HepG2 (cell line): ENCODE results near the gene C1R. TPM values are rescaled to one million over a fixed set of nuclear protein-coding genes. Genes with fewer than 3 reads are reported as not detected.

Experiments used
- ELF1 ChIP-seq: sonication (generic); formaldehyde crosslinking; IDR thresholded peaks from 2 replicates; pipeline ENCODE4 v1.4.0; 2020; ENCODE audit warnings: missing genetic modification reagents
- ELF3 ChIP-seq: IDR thresholded peaks from 2 replicates; pipeline ENCODE4 v1.6.1; 2016; ENCODE audit warnings: missing genetic modification reagents, missing compliant biosample characterization
- IRX3 ChIP-seq: sonication (generic); formaldehyde crosslinking; IDR thresholded peaks from 2 replicates; pipeline ENCODE4 v1.8.1; 2023; ENCODE audit warnings: mild to moderate bottlenecking, low read depth, missing genetic modification reagents, borderline replicate concordance
- NFYB ChIP-seq: sonication (generic); formaldehyde crosslinking; IDR thresholded peaks from 2 replicates; pipeline ENCODE4 v1.4.0; 2020; ENCODE audit warnings: missing genetic modification reagents
- NFYC ChIP-seq: IDR thresholded peaks from 2 replicates; pipeline ENCODE4 v1.6.1; 2016; ENCODE audit warnings: missing genetic modification reagents, missing compliant biosample characterization
- PAX8 ChIP-seq: sonication (generic); formaldehyde crosslinking; IDR thresholded peaks from 2 replicates; pipeline ENCODE4 v1.8.0; 2022; ENCODE audit warnings: mild to moderate bottlenecking, missing genetic modification reagents, borderline replicate concordance
- THAP11 ChIP-seq: IDR thresholded peaks from 2 replicates; pipeline ENCODE4 v1.6.1; 2016; ENCODE audit warnings: missing biosample characterization, missing genetic modification reagents
- ZMYM4 ChIP-seq: sonication (generic); formaldehyde crosslinking; IDR thresholded peaks from 2 replicates; pipeline ENCODE4 v1.8.1; 2023; ENCODE audit warnings: mild to moderate bottlenecking, missing genetic modification reagents
- ZNF256 ChIP-seq: sonication (generic); formaldehyde crosslinking; conservative IDR thresholded peaks from 2 replicates; pipeline ENCODE4 v1.4.0; 2020; ENCODE audit warnings: missing genetic modification reagents
- ZNF441 ChIP-seq: sonication (generic); formaldehyde crosslinking; IDR thresholded peaks from 2 replicates; pipeline ENCODE4 v1.7.0; 2021; ENCODE audit warnings: missing genetic modification reagents, borderline replicate concordance
- ZNF446 ChIP-seq: sonication (generic); formaldehyde crosslinking; IDR thresholded peaks from 2 replicates; pipeline ENCODE4 v1.5.0; 2020; ENCODE audit warnings: mild to moderate bottlenecking, missing genetic modification reagents
- ZNF501 ChIP-seq: sonication (generic); formaldehyde crosslinking; IDR thresholded peaks from 2 replicates; pipeline ENCODE4 v1.5.1; 2020; ENCODE audit warnings: mild to moderate bottlenecking, moderate library complexity, missing genetic modification reagents
- ZNF746 ChIP-seq: sonication (generic); formaldehyde crosslinking; IDR thresholded peaks from 2 replicates; pipeline ENCODE4 v1.8.0; 2022; ENCODE audit warnings: mild to moderate bottlenecking, missing genetic modification reagents
- ZNF777 ChIP-seq: sonication (generic); formaldehyde crosslinking; IDR thresholded peaks from 2 replicates; pipeline ENCODE4 v1.4.0; 2020; ENCODE audit warnings: missing genetic modification reagents
- ZNF839 ChIP-seq: sonication (generic); formaldehyde crosslinking; IDR thresholded peaks from 2 replicates; pipeline ENCODE4 v1.4.0; 2020; ENCODE audit warnings: missing genetic modification reagents, mild to moderate bottlenecking, borderline replicate concordance
- ZNF879 ChIP-seq: sonication (generic); formaldehyde crosslinking; IDR thresholded peaks from 2 replicates; pipeline ENCODE4 v1.8.1; 2023; ENCODE audit warnings: missing genetic modification reagents
- ZSCAN30 ChIP-seq: sonication (generic); formaldehyde crosslinking; IDR thresholded peaks from 2 replicates; pipeline ENCODE4 v1.5.0; 2020; ENCODE audit warnings: mild to moderate bottlenecking, missing genetic modification reagents
- polyA plus RNA-seq, 8 experiments: library from polyadenylated mRNA; depleted of rRNA in 3 of 8; stranded (reverse) in 7 of 8; unstranded in 1 of 8; fragments of >200 nt; fragmentation: Illumina TruSeq in 4 of 8; extraction: Trizol in 4 of 8; gene quantifications; 2 replicates each; pipeline versions ENCODE4 v1.2.1 to v1.2.3, GENCODE V29; 2011 to 2016; ENCODE audit warnings: low read depth in 4 of 8, missing spikeins in 1 of 8, mixed read lengths in 1 of 8; ENCODE audit not compliant: insufficient read depth in 1 of 8
- total RNA-seq, 5 experiments: library from RNA; depleted of rRNA; stranded (reverse); fragments of >200 nt; fragmentation: Illumina TruSeq; extraction: Trizol; gene quantifications; 2 replicates each; pipeline ENCODE4 v1.2.3, GENCODE V29; 2016; ENCODE audit warnings: low read depth in 1 of 5
- TF ChIP-seq, protein P1 (sequence below): sonication (generic); formaldehyde crosslinking; IDR thresholded peaks from 2 replicates; pipeline ENCODE4 v1.4.0; 2020; ENCODE audit warnings: missing genetic modification reagents
- TF ChIP-seq, protein P2 (sequence below): sonication (generic); formaldehyde crosslinking; IDR thresholded peaks from 2 replicates; pipeline ENCODE4 v1.5.1; 2020; ENCODE audit warnings: missing genetic modification reagents, mild to moderate bottlenecking, borderline replicate concordance
- TF ChIP-seq, protein P3 (sequence below): sonication (generic); formaldehyde crosslinking; IDR thresholded peaks from 2 replicates; pipeline ENCODE4 v1.4.0; 2020; ENCODE audit warnings: missing genetic modification reagents, borderline replicate concordance
- TF ChIP-seq, protein P4 (sequence below): sonication (generic); formaldehyde crosslinking; IDR thresholded peaks from 2 replicates; pipeline ENCODE4 v1.9.0; 2022; ENCODE audit warnings: missing genetic modification reagents, mild to moderate bottlenecking, borderline replicate concordance
- TF ChIP-seq, protein P5 (sequence below): sonication (generic); formaldehyde crosslinking; IDR thresholded peaks from 2 replicates; pipeline ENCODE4 v1.5.0; 2020; ENCODE audit warnings: mild to moderate bottlenecking, low read depth, missing genetic modification reagents, borderline replicate concordance

The C1R gene
- total and polyA plus RNA-seq, 2 of the 13 experiments (the other 11 are each of a cell fraction or from before 2014, with no cell fraction given) = 3.5 to 6.5 TPM

DNA sequence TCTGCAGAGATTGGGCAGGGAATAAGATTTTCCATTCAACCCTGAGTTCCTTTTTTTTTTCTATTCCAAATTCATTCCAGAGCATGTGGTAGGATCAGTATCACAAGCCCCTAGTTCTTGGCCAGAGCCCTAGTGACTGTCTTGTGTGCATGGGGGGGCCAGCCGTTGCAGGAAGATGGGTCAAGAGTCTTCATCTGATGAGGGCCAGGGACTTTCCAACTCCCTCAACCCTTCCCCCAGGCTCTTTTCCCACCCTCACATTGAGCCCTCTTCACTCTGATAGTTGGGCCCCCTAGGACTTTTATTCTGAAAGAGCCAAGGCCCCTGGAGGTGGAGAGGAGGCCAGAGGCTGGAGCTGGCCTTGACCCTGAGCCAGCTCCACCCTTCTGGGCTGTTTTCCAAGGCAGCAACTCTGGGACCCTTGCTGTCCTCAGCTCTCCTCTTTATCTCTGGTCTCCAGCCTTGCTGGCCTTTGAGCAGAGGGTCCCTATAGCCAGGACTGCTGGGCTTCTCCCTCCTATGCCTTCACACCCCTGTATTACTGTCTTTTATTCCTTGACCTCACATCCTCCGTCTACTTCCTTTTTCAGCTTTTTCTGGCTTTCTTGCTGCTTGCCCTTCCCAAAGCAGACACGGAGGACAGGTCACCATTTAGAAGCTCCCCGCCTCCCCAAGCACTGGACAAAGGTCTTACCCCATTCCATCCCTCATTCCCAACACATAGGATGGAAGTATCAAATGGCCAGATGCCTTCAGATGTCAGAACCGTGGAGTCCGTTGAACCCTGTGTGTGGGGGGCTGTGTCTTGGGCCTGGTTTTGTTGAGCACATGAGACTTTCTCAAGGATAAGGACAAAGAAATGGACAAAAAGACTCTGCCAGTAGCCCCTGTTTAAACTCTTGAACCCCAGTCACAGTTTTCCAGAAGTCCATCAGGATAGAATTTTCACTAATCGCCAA, 30.8 kb upstream of the C1R start (continued):
- TF ChIP-seq IRX3 (CRISPR knock-in tag) = no peak
- TF ChIP-seq ZNF746 (CRISPR knock-in tag) = no peak
- TF ChIP-seq ZNF446 (CRISPR knock-in tag) = no peak
- TF ChIP-seq, protein P1, sequence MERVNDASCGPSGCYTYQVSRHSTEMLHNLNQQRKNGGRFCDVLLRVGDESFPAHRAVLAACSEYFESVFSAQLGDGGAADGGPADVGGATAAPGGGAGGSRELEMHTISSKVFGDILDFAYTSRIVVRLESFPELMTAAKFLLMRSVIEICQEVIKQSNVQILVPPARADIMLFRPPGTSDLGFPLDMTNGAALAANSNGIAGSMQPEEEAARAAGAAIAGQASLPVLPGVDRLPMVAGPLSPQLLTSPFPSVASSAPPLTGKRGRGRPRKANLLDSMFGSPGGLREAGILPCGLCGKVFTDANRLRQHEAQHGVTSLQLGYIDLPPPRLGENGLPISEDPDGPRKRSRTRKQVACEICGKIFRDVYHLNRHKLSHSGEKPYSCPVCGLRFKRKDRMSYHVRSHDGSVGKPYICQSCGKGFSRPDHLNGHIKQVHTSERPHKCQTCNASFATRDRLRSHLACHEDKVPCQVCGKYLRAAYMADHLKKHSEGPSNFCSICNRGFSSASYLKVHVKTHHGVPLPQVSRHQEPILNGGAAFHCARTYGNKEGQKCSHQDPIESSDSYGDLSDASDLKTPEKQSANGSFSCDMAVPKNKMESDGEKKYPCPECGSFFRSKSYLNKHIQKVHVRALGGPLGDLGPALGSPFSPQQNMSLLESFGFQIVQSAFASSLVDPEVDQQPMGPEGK (CRISPR knock-in tag) = peak; percentile 47
- TF ChIP-seq NFYC = no peak
- 0 out of 2 replicates have a peak, but pooled peaks have one; percentile 33 for TF ChIP-seq PAX8 (CRISPR knock-in tag)
- TF ChIP-seq, protein P2, sequence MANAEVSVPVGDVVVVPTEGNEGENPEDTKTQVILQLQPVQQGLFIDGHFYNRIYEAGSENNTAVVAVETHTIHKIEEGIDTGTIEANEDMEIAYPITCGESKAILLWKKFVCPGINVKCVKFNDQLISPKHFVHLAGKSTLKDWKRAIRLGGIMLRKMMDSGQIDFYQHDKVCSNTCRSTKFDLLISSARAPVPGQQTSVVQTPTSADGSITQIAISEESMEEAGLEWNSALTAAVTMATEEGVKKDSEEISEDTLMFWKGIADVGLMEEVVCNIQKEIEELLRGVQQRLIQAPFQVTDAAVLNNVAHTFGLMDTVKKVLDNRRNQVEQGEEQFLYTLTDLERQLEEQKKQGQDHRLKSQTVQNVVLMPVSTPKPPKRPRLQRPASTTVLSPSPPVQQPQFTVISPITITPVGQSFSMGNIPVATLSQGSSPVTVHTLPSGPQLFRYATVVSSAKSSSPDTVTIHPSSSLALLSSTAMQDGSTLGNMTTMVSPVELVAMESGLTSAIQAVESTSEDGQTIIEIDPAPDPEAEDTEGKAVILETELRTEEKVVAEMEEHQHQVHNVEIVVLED (CRISPR knock-in tag) = 0 out of 2 replicates have a peak, but pooled peaks have one; percentile 12
- TF ChIP-seq ZMYM4 (CRISPR knock-in tag) = peak; percentile 21; the same call in 1 of the 2 replicates
- TF ChIP-seq, protein P3, sequence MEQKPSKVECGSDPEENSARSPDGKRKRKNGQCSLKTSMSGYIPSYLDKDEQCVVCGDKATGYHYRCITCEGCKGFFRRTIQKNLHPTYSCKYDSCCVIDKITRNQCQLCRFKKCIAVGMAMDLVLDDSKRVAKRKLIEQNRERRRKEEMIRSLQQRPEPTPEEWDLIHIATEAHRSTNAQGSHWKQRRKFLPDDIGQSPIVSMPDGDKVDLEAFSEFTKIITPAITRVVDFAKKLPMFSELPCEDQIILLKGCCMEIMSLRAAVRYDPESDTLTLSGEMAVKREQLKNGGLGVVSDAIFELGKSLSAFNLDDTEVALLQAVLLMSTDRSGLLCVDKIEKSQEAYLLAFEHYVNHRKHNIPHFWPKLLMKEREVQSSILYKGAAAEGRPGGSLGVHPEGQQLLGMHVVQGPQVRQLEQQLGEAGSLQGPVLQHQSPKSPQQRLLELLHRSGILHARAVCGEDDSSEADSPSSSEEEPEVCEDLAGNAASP (CRISPR knock-in tag) = peak; percentile 89
- TF ChIP-seq ZNF501 (CRISPR knock-in tag) = 0 out of 2 replicates have a peak, but pooled peaks have one; percentile 15
- no peak for TF ChIP-seq ZNF777 (CRISPR knock-in tag)
- no peak for TF ChIP-seq ZNF441 (CRISPR knock-in tag)
- TF ChIP-seq ZNF839 (CRISPR knock-in tag) = no peak
- TF ChIP-seq ZSCAN30 (CRISPR knock-in tag) = no peak
- TF ChIP-seq, protein P4, sequence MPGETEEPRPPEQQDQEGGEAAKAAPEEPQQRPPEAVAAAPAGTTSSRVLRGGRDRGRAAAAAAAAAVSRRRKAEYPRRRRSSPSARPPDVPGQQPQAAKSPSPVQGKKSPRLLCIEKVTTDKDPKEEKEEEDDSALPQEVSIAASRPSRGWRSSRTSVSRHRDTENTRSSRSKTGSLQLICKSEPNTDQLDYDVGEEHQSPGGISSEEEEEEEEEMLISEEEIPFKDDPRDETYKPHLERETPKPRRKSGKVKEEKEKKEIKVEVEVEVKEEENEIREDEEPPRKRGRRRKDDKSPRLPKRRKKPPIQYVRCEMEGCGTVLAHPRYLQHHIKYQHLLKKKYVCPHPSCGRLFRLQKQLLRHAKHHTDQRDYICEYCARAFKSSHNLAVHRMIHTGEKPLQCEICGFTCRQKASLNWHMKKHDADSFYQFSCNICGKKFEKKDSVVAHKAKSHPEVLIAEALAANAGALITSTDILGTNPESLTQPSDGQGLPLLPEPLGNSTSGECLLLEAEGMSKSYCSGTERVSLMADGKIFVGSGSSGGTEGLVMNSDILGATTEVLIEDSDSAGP (CRISPR knock-in tag) = peak; percentile 13; the same call in 1 of the 2 replicates
- 0 out of 2 replicates have a peak, but pooled peaks have one; percentile 14 for TF ChIP-seq ELF3 (CRISPR knock-in tag)
- 0 out of 2 replicates have a peak, but pooled peaks have one; percentile 11 for TF ChIP-seq THAP11 (CRISPR knock-in tag)
- no peak for TF ChIP-seq NFYB
- TF ChIP-seq ELF1 (CRISPR knock-in tag) = no peak
- no peak for TF ChIP-seq ZNF879 (CRISPR knock-in tag)
- TF ChIP-seq, protein P5, sequence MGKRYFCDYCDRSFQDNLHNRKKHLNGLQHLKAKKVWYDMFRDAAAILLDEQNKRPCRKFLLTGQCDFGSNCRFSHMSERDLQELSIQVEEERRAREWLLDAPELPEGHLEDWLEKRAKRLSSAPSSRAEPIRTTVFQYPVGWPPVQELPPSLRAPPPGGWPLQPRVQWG = no peak
- no peak for TF ChIP-seq ZNF256 (CRISPR knock-in tag)
